ENCODE results near the gene RSPH9.

- TF ChIP-seq HNF4G (IDR thresholded peaks at IDR 0.05) (no peak), CTCF (IDR thresholded peaks at IDR 0.05; ENCODE audit: low read depth, low read length, missing input control) (no peak)
Measured at GRCh38 chr6:43677759-43678158, 32.9 kb downstream of the RSPH9 start.

All from liver (tissue), 3 donors.